ENCODE data around the gene LY6G6D.
"Not testable (repeated sequence)": the region's sequence is repeated elsewhere in the genome, so short reads cannot be mapped to it uniquely, and the experiment has no call there.

LY6G6D gene

DNA sequence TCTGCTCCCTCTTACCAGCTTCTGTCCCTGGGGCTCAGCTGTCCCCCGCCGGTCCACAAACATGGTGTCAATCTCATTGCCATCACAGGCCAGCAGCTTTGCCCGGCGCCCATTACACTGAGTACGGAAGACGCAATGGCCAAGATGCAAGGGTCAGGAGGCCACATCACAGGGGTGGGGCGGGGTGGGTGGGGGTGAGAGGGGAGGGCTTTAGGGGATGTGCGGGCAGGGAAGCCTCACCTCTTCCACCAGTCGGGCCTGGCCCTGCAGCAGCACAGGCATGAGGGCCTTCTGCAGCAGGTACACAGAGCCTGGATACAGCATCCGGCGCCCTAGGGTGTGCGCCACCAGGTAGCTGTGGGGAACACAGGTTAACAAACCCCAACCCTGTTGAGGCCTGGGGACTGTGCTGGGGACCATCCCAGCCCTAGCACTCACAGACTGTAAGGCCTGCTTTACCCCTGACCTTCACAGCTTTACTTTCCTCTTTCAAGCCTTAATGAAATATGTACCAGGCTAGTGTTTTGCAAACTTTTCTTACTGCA is 23.5 kb upstream of the LY6G6D start:
- DNase-seq: no peak

DNA sequence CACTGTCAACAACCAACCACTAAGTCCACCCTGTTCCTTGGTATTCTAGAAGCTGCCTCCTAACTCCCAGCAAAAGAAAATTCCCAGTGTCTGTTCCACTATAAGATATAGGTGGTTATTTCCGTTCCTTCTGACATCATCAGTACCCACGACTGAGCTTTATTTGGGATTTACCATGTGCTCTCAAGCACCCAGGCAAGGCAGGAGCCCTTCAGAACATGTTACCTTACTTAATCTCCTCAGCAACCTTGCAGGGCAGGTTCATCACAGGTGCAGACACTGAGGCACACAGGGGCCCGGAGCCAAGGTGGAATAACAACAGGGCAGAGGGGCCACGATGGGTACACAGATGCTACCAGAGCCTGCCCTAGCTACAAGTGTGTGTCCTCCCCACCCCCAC is 22.8 kb upstream of the LY6G6D start:
- DNase-seq: no peak

DNA sequence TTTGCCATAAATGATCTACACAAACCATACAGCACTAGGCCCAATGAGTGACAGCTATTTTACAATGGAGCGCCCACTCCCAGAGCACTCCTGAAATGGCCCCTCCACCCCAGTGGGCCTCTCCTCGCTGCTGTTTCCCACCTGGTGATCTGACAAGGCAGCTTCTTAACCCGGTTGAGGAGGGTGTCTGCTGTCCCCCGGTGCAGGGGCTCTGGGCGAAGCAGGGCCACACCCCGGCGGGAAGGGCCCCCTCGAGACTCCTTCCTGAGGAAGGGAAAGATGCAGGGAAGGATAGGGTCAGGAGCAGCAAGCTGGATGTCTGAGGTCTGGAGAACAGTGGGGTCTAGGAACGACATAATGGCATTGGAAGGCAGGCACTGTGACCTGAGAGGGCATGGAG is 22.3 kb upstream of the LY6G6D start:
- no peak for DNase-seq

DNA sequence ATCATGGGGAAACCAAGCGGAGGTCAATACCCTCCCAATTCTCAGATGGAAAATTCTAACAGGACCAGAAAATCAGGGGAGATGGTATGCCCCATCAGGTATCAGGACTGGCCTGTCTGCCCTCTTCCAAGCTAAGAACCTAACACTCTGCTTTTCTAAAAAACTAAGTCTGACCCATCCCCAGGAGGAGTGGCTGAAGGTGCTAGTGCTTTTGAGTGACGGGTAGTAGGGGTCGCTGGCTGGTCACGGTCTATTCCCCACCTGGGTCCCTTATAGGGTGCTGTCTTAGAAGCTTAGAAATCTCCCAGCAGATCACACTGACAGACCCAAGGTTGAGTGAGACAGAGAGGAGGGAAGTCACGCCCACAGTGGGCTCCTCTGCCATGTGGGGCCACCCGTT is 21.6 kb upstream of the LY6G6D start:
- no peak for DNase-seq

DNA sequence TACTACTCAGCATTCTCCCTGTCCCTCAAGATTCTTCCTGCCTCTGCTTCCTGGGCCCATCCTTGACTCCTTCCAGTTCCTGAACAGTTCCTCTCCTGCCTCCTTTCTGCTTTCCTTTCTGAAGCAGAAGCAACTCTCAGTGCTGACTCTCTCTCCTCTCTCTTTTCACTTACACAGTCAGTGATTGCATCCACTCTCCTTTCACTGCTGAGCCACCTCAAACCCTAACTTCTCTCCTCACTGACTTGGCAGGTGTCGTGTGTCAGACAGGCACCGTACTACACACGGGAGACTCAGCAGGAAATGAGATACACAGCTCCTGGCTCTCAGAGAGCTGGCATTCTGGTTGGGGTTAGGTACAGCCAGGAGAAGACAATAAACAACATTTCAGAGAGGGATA is 17.6 kb upstream of the LY6G6D start:
- DNase-seq: no peak

DNA sequence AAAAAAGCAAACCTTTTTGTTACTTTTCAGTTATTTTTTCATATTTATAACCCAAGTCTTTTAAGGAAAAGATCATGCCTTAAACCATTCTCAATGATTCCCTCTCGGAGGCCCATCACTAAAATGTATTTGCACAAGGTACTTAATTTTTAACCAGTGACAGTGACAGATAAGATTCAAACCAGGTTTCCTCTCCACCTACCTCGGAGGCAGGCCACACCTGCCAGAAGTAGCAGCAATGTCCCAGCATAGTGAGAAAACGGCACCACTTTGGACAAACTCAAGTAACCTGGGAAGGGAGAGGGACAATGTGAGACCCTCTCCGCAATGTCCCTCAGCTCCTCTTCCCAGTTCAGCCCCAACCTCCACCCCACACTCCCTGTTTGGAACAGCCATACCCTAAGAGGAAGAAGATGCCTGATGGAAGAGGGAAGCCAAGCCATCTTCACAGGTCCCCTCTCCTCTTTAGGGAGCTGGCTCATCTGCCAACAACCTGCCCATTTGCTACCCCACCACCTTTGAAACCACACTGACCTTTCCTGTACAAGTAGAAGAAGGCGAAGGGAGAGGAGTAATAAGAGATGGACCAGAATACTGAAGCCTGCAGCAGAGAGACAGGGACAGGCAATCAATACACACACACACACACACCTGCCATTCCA is 14.3 kb upstream of the LY6G6D start:
- no peak for DNase-seq

DNA sequence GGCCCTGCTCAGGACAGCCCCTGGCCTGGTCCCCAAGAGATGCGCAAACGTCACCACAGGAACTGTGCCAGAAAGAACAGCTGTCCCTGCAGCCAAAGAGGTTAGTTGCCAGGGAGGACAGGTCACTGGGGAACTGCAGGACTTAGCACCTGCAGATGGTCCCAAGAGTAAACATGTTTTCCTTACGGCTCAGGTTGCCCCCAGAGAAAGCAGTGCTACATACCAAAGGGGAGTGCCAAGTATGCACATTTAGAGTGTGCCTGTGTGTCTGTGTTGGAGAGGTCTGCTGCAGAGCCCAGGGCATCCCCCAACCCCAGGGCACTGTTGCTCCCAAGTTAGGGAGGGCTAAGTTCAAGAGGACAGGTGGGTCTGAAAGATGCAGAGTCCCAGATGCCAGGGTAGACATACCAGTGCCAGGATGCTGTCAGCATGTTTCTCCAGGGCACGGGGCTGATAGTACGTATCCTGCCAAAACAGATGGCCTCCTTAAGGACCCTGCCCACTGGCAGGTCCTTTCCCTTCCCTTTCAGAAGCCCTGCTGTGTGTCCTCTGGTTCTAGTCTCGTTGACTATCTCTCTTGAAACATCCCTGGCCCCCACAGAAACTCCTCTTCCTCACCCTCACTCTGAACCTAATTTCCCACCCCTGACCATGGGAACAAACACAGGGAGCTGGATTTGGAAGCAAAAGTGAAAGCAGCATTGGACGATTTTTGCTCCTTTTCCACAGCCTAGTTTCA is 13.3 kb upstream of the LY6G6D start:
- DNase-seq: no peak

DNA sequence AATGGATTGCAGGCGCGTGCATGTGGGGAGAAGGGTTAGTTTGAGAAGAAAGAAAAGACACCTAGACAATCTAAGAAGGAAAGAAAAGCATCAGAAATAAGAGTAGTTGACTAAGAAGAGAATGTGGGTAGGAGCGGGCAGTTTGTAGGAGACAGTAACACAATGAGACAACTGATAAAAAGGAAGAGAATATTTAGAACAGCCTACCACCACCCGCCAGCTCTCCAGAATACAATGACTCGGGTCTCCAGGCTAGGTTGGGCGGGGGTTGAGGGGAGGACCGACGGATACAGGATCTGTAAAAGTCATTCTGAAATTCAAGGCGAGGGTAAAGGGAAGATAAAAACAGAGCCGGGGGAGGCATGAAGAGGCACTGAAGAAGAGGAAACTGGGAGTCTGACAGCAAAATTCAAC is 12.7 kb upstream of the LY6G6D start:
- peak in 2 of 56 donors; percentile 36 to 61 for DNase-seq

DNA sequence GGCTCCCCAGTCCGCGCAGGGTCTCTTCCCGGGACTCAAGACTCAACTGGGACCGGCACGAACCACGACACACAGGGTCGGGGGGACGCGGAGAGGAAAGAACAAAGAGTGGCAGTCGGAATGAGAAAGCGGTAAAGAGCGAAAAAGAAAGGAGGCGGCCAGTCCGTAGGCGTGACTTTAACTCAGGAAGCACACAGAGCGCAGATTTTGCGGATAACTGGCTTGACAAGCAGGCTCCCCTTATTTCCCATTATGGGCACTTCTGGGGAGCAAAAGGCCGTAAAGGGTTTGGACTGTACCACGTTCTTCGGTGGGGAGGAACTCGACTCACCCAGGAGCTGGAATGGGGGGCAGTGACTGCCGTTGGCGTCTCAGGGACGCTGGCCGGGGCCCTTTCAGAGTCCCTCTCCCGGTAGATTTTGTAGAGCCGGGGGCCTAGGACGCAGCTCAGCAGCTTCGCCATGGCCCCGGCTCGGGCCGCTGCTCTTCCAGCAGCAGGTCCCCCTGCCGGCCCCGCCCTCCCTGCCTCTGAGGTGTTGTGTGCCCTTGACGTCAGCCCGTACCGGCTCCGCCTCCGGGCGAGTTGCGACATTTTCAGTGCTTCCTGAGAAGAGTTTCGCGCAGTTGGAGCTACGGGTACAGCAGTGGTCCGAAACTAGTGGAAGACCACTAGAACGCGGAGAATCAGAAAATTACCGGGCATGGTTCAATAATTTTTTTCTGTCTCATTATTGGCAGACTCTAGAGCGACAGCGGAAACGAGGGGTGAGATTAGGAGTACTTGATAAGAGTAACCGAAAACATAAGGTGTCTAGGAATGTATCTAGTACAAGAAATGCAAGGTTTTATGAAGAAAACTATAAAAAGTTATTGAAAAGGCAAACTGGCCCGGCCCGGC is 12.1 kb upstream of the LY6G6D start, which contains the start of gene ABHD16A:
Gene ABHD16A (minus strand): TSS at position 506 of the 898 bp plus-strand sequence. CDS start 43 bp downstream, at position 463.
- DNase-seq: peak; percentile 61 to 99 (median 96)

DNA sequence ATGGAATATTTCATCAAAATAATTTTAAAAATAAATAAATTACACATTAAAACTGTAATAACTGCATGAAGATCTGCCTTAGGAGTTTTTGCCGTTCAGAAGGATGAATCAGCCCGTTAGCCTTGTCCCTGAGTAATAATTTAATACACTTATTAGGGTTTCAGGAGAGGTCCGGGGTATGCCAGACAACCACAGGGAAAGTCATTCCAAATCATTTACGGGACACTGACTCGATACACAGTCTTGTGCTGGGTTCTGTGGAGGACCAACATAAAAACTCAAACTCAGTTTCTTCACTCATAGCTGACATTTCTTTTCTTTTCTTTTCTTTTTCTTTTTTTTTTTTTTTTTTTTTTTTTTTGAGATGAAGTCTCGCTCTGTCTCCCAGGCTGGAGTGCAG is 9.2 kb upstream of the LY6G6D start:
- DNase-seq: no peak

DNA sequence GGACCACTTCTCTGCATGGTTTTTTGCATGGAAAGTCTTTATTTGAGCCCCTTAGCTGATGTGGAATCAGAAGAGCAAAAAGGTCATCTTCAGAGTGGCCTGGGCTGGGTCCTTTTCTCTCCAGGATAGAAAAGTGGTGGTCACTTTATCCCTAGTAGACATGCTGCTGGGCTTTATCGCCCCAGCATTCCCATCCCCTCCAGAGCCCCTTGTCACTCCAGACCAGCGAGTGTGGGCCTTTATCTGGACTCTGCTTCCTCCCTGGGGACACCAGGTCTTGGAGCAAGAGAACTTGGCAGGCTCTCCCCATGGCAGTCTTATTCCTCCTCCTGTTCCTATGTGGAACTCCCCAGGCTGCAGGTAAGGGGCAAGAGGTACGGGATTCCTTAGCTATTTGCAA is 8.5 kb upstream of the LY6G6D start, which contains the start of gene LY6G6F:
Gene LY6G6F (plus strand): TSS at position 268 of the 400 bp plus-strand sequence. CDS start 41 bp downstream, at position 309.
- DNase-seq: no peak

DNA sequence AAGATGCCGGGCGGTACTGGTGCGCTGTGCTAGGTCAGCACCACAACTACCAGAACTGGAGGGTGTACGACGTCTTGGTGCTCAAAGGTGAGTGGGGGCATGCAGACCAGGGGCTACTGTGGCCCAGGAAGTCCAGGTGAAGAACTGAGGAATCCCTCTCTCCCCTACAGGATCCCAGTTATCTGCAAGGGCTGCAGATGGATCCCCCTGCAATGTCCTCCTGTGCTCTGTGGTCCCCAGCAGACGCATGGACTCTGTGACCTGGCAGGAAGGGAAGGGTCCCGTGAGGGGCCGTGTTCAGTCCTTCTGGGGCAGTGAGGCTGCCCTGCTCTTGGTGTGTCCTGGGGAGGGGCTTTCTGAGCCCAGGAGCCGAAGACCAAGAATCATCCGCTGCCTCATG is 7.4 kb upstream of the LY6G6D start:
- no peak for DNase-seq

DNA sequence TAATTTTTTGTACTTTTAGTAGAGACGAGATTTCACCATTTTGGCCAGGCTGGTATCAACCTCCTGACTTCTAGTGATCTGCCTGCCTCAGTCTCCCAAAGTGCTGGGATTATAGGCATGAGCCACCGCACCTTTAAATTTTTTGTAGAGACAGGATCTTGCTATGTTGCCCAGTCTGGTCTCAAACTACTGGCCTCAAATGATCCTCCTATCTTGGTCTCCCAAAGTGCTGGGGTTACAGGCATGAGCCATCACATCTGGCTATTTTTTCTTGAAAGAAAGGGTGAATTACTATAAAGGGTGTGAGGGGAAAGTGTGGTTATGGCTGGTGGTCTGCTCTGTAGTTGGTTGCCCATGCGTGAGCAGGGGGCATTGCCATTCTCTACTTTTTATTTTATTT is 6.9 kb upstream of the LY6G6D start:
- no peak for DNase-seq

DNA sequence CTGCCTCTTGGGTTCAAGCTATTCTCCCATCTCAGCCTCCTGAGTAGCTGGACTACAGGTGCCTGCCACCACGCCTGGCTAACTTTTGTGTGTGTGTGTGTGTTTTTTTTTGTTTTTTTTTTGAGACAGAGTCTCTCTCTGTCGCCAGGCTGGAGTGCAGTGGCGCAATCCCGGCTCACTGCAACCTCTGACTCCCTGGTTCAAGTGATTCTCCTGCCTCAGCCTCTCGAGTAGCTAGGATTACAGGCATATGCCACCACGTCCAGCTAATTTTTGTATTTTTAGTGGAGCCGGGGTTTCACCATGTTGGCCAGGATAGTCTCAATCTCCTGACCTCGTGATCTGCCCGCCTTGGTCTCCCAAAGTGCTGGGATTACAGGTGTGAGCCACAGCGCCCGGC is 6.0 kb upstream of the LY6G6D start:
- not testable (repeated sequence) for DNase-seq

DNA sequence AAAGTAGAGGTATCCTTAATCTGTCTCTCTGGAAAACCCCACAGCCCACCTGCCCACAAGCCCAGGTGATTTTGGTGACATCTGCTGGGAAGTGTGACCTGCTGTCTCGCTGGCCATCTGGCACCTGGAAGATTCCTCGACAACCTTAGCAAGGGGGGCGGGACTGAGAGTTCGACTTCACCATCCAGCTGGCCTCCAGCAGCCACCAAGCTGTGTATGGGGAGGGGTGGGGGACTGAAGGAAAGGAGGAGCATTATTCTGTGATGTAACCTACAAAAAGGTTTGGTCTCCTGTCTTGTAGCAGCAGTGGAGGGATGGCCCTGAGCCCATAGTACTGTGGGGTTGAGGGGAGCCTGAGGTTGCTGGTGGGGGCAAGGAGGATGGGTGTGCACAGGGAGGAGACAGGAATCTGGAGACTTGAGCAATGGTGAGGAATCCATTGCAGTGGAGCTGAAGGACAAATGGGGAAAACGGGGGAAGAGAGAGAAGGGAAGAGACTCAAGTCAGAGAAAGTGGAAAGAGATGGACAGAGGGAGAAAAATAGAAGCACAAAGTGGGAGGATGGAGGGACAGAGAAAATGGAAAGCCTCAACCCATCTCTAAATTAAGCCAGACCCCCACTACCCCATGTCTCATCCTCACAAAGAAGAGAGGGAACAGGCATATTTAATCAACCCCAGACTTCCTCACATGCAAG is 4.5 kb upstream of the LY6G6D start:
- no peak for DNase-seq

DNA sequence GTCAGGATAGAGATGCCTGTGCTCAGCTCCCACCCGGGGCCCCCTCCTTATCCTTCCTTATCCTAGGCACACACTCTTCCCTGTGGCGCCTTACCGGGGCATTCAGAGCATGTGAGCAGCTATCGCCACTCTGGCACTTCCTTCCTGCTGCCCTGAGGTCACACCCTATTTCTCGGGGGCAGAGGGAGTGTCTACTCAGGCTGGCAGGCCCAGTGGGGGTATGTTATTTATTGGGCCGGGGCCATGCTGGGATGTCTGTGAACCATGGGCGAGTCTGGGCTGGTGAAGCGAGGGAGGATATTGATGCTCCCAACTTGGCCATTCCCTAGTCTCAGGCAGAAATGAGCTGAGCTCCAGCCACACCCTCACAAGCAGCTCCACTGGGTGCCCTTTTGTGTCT is 3.9 kb upstream of the LY6G6D start:
- DNase-seq: no peak

DNA sequence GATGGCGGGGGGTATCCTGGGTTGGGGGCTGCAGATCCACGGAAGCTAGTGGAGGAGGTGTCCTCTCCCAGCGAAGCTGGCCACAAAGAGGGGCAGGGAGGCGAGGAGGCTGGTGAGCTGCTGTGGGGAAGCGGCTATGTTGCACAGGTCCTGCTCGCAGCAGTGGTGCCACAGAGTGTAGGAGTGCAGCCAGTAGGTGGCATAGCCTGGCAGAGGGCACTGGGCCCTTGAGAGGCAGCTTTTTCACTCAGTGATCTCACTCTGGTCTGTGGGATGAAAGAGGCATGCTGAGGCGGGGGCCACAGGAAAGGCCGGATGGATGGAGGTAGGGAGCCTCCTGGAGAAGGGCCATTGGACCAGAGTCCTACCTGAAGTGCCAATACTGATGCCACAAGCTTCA is 2.9 kb upstream of the LY6G6D start:
- no peak for DNase-seq

DNA sequence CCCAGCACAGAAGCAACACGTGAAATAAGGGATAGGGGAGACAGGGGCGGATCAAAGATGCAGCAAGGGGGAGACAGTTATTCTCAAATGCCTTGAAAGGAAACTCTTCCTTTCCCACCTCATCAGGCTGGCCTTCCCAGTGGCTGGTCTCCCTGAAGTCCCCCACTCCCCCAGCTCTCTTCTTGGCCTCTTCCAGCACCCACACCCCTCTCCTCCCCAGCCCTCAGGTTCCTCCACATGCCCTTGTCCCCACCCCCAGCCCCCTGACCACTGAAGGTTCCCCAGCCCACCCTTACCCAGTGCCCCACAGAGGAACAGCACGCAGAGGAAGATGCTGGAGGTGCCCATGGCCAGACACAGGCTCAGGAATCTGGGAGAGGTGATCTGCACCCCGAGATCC is 1.7 kb upstream of the LY6G6D start:
- no peak for DNase-seq

DNA sequence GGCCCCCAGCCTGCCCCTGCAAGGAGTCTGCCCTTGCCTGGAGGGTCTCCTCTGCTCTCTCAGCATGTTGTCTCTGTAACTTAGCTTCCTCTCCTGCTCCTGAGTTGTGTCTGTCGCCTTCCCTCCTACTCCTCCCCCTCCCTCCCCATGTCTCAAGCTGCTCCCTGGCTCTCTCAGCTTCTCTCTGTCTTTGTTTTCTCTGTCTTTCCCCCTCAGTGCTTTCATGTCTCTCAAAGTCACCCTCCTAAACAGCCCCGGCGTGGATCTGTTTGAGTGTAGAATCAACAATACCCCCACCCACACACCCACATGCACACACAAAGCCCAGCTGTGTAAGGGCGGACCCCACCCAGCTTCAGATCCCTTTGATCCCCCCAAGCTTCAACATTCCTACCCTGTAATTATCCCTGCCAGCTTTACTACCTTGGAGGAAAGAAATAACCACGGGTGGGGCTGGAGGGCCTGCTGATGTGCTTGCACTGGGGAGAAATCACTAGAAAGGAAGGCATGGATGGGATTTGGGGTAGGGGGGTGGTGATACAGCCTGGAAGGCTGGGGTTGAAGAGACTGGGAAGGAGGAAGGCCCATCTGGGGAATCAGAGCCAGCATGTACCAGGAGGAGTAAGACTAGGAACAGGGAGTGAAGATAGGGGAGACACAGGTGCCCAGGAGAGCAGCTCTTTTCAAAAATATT is 1.0 kb upstream of the LY6G6D start:
- DNase-seq: no peak

DNA sequence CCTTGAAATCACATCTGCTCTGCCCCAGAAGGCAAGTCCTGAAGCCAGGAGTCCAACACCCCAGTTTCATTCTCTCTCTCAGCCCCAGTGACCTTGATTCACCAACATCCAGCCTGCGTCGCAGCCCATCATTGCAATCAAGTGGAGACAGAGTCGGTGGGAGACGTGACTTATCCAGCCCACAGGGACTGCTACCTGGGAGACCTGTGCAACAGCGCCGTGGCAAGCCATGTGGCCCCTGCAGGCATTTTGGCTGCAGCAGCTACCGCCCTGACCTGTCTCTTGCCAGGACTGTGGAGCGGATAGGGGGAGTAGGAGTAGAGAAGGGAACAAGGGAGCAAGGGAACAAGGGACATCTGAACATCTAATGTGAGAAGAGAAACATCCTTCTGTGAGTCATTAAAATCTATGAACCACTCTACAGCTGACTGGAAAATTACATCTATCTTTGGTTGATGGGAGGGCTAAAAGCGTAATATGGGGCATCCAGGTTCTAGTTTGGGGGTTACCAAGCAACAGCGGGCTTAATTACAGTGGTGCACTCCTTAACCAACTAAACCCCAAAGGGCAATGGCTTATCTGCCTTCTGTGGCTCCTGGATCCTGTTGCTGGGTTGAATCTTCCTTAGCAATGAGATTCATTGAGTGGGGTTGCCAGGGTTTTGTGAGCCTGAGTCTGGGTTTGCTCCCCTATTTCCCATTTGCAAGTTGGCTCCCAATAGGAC is 2.5 kb downstream of the LY6G6D start:
- DNase-seq: no peak

Data from amygdala (tissue), 56 donors.